Measurements from ENCODE around the gene CLEC10A.

DNA sequence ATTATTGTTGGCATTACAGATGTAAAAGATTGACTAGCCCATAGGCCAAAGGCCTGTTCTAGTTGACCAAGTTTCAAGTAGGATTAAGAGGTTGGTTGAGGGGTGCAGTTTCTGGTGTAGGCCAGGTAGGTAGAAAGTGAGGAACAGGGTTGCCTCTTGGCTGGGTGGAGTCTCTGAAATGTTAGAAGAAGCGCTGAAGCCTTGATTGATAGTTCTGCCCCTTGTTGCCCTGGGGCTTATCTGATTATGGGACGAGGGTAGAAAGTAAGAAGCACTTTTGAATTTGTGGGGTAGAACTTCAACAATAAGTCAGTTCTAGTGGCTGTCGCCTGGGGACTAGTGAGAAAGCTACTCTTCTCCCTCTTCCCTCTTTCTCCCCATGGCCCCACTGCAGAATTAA is 51.0 kb downstream of the CLEC10A start:
- TF ChIP-seq, protein P1, sequence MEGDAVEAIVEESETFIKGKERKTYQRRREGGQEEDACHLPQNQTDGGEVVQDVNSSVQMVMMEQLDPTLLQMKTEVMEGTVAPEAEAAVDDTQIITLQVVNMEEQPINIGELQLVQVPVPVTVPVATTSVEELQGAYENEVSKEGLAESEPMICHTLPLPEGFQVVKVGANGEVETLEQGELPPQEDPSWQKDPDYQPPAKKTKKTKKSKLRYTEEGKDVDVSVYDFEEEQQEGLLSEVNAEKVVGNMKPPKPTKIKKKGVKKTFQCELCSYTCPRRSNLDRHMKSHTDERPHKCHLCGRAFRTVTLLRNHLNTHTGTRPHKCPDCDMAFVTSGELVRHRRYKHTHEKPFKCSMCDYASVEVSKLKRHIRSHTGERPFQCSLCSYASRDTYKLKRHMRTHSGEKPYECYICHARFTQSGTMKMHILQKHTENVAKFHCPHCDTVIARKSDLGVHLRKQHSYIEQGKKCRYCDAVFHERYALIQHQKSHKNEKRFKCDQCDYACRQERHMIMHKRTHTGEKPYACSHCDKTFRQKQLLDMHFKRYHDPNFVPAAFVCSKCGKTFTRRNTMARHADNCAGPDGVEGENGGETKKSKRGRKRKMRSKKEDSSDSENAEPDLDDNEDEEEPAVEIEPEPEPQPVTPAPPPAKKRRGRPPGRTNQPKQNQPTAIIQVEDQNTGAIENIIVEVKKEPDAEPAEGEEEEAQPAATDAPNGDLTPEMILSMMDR (conservative IDR thresholded peaks at IDR 0.05 in 1 of 2, IDR thresholded peaks at IDR 0.05 in 1 of 2; ENCODE audit: extremely low read depth in 1 of 2, insufficient read depth in 1 of 2, low read depth in 1 of 2, low read length in 2 of 2): no peak
- no peak for TF ChIP-seq EZH2 (IDR thresholded peaks at IDR 0.05; ENCODE audit: borderline replicate concordance, low read length)
